COLO668 (cell line): ENCODE data around the gene CNNM4.

ENCODE experiments used
- DNase-seq: peaks from one replicate; lab custom pipeline; 2025; ENCODE audit not compliant: unreplicated experiment; lab: John Stamatoyannopoulos, UW

Gene CNNM4

DNA sequence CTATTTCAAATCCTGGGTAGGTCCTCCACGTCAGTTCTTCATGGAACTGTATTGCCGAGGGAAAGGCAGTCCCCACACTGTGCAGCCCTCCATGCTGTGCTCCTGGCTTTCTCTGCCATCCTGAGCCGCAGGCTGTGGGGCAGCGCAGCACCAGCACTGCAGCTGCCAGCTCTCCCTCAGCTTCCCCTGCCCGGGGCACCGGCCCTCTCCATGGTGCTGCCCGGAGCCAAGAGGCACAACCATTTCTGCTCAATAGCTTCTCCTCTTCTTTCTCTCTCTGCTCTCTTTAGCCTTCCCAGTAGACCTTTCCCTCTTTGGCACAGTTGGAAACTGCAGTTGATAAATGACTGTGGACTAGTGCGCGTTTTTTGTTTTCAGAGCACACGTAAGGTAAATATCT lies 71.0 kb downstream of the CNNM4 start:
- no peak for DNase-seq

DNA sequence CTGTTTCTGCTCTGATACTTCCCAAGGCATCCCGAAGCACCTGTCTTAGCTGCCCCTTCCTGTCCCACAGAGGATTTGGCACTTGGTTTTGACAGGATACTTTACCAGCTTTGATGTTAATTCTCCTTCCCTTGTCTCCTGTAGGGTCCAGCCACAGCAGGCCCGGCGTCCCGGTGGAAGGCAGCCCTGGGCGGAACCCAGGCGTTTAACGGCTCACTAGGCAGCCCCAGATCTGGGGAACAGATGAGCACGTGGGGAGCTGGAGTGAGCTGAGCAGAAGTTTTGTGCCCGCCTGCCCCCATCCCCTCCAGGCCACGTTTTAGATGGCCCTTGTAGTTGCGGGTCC lies 71.7 kb downstream of the CNNM4 start:
- no peak for DNase-seq

DNA sequence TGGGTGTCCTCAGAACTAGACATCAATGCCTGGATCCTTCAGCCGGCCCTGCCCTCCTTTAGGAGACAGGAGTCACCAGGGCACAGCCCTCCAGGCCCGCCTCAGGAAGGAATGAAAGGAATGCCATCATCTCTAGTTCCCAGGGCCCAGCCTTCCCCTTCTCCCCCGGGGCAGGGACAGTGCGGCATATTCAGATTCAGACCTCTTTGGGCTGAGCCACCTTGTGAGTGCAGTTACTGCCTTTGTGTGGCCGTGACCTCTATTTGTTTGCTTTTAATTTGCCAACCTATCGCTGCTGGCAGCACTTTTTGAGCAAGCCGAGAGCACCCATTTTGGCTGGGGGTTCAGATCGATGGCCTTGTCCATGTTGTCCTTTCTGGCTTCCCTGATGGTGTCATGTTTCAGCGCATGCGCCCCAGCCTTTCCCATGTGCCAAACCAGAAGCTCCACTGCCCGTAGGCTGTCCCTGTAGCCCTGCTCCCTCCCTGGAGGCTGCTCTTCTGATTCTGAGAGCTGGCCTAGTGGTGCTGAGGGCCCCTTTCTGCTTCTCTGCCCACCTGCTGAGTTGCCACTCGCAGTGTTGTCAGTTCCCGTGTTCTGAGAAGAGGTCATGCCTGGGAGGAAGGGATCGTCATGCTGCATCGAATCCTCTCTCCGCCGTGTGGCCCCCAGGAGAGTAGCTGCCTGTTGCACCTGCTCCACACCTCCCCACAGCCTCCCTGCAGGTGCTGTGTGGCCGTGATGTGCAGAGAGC lies 72.2 kb downstream of the CNNM4 start:
- DNase-seq = peak; percentile 97

DNA sequence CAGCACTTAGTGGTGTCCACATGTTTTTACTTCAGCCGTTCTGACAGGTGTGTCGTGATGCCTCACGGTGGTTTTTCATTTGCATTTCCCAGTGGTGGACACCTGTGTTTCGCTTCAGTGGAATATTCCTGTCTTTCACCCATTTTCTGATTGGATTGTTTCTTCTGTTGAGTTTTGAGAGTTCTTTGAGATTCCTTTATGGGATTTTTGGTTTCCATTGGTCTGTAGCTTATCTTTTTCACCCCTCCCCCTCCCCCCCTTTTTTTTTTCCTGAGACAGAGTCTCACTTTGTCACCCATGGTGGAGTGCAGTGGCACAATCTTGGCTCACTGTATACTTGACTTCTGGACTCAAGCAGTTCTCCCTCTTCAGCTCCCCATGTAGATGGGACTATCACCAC lies 75.1 kb downstream of the CNNM4 start:
- no peak for DNase-seq

DNA sequence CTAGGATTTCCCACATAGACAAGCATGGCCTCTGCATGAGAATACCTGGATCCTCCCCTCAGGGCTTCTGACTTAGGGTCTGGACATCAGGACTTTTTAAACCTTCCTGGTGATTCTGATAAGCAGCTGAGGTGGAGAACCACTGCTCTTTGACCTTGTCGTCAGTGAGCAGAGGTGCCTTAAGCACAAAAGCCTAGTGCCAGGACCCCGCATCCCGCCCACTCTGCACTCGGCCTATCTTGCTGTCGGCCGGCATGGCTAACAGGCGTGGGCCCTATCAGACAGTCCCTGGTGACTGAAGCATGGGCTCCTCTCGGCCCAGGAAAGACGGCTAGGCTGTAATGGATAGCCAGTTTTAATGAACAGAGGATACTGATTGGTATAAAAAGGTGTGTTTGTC lies 76.9 kb downstream of the CNNM4 start:
- no peak for DNase-seq

DNA sequence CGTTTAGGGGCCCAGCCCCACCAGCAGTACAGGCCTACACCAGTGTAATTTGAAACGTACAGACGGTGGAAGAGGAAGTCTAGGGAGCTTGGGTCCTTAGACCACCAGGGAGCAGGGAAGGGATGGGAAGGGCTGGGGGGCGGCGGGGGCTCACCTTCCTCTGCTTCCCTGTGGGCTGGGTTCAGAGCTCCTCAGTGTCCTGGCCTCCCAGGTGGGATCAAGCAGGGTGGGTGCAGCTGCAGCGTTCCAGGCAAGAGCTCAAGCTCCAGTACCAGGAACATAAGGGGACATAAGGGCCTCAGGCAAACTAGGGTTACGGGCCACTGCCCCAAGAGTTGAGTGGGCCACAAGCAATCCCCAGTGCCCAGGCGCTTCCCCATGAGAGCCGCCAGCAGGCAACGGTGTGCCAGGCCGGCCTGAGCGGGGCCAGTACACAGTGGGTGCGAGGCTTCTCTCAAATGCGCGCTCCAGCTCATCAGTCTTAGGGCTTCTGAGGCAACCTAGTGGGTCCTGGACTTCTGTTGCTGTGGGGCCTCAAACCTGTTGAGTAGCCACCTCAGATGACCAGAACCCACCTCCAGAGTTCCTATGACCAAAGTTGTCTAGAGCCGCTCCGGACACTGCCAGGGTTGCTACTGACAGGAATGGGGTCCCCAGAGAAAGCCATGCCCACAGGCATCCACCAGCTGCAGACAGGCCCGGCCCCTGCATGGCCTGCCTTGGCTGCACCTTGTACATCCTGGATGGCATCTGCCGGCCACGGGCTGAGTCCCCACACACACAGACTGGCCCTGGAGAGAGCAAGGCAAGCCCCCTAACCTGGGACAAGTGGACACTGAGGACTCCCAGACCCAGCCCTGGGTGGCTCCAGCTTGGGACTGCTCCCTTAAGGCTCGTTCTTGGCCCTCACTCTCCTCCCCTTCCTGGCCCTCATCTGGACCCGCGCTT lies 77.9 kb downstream of the CNNM4 start:
- no peak for DNase-seq

DNA sequence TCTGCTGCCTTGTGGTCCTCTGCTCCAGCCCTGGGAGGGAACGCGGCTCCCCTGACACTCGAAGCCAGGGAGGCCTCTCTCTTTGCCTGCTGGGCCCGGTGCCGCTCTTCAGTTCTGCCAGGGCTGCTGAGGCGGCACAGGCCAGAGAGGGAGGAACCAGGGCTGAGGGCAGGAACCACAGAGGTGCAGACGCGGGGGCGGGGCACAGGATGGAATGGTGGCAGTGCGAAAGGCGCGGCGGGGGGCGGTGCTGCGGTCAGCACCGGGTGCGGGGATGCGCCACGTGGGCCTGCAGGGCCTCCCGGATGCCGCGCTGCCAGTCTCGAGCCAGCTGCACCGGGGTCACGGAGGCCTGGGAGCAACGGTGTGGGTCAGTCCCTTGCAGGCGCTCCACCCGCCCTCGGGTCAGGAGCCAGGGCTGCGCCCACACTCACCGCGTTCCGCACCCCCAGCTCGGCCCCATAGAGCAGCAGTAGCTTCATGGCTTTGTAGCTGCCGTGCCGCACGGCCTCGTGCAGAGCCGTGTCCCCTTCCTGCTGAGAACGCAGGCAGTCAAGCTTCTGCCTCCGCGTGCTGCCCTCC lies 78.7 kb downstream of the CNNM4 start:
- no peak for DNase-seq

DNA sequence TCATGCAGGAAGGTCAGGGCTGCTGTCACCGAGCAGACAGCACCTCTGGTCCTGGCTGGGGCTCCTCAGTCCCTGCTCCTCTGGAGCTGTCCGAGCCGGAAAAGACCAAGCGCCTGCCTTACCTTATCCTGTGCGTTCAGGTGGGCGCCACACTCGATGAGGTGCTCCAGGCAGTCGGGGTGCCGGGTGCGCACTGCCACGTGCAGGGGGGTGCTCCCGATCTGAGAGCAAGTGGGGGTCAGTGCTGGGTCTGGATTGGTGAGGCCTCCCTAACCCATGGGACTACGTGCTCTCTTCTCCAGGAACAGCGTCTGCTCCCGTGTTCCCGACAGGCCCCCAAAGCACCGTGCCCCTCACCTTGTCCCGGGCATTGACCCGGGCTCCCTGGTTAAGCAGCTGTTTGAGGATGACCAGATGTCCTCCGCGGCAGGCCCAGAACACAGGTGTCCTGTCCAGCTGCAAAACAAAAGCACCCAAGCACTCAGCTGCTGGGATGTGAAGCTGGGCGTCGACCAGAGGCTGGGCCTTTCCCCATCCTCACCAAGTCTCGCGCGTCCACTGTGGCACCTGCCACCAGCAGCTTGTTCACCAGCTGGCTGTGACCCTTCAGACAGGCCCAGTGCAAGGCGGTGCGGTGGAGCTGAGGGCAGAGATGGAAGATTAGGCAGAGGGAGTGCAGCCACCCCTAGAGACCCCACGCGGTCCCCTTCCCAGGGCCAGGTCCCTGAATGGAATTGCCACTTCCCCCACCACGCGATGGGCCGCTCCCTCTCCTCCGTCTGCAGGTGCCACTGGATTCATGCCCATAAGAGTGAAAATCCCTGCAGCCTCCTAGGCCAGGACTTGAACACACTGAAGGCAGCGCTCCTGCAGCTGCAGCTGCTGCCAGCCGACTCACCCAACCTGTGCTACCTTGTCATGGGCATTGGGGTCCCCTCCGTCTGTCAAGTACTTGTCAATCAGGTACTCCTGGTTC lies 79.5 kb downstream of the CNNM4 start:
- peak; percentile 55 for DNase-seq

DNA sequence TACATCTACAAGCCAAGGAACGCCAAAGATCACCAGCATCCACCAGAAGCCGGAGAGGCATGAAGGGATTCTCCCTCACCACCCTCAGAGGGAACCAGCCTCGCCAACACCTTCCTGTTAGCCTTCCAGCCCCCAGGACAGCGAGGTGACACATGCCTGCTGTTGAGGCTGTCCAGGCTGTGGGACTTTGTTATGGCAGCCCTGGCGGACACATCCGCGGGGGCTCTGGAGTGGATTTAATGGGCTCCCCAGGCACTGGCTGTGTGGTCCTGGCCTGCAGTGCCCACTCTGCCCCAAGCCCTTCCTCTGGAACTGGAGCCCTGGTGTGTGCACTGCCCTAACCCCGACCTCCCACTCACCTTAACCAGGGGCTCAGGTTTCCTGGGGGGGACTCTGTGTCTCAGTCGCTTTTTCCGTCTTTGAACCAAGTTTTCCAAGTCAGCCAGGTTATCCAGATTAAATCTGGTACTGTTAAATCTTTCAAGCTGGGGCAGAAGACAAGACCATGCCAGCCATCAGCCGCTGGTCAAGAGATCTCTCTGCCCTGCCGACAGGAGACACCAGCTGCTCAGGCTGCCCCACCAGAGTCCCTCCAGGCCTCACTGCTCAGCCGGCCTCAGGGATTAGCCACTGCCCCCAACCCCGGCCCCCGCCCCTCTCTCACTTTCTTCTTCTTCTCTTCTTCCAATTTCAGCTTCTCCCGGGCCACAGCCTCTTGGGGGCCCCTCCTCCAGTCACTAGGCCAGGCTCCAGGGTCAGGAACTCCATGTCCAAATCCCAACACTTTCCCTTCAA lies 81.2 kb downstream of the CNNM4 start:
- no peak for DNase-seq

DNA sequence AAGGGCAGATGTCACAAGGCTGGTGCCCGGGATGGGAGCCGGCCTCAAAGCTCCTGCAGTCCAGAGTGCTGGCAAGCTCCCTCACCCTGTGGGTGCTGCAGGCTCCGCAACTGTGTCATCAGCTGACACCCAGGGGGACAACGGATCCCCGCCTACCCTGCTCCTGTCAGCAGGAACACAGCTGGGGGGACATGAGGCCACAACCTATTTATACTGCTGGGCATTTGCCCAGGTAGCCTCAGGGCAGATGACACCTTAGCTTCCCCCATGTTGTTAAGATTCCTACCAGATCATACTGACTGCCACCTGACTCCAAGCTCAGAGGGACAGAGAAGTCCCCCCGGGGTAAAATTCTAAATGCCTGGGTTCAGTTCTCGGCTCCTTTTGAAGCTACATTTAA lies 81.9 kb downstream of the CNNM4 start:
- DNase-seq = no peak

DNA sequence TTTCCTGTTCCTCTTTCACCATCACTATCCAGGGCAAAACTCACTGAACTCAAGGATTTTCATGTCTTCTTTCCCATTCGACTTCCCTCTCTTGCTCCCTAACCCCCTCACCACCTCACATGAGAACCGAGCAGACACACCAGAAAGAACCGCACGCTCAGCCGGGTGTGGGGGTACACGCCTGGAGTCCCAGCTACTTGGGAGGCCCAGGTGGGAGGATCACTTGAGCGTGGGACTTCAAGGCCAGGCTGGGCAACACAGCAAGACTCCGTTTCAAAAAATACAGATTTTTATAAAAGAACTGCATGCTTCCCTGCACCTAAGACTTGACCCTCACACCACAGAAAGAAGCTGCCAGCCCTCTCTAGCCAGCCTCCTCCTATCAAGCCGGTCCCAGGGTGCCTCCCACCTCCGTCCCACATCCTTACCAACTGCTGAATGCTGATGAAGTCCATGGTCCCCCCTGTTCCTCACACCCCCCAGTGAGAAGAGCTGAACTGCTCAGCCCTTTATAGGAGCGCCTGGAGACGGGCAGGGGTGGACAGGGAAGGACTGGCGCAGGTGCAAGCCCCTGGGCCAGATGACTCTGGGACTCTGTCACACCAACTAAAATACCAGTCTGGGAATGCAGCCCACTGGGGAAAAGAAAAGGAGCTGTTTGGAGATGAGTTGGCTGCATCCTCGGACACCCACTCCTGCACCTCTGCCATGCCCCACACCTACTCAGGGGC lies 83.0 kb downstream of the CNNM4 start, which contains the start of gene ANKRD23:
ANKRD23 (minus strand) TSS at position 484 of the 731 bp plus-strand sequence; CDS start at position 455, 29 bp downstream.
- DNase-seq = no peak

DNA sequence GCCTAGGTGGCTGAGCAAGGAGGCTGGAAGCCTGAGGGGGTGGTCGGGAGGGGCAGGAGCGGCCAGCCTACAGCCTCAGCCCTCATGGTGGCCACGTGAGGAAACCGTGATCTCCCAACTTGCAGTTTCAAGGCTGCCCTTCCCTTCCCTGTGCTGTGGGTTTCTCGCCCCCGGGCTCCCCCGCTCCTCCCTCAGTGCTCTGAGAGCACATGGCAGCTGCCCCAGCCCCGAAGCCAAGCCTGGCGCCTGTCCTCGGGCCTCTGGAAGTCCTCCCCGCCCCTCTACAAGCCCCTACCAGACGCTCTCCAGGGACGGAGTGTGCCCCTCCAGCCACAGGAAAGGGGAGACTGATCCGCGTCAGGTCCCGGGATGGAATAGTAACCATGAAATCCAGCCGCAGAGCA lies 83.7 kb downstream of the CNNM4 start:
- DNase-seq = no peak

DNA sequence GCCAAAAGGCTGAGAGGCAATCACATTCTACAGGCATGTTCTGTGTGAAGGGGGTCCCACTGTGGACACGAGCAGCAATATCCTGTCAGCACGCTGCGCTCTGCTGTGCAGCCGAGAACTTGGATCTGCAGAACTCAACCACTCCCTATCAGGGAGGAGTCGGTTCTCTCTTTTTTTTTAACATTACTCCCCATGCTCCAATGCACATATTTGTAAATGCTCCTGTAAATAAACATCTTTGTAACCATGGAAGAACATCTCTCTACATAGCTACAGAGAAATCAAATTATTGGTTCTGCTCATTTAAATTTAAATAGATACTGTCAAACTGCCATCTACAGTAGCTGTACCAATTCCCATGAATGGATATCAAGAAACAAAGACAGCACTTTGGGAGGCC lies 86.1 kb downstream of the CNNM4 start:
- DNase-seq = no peak

DNA sequence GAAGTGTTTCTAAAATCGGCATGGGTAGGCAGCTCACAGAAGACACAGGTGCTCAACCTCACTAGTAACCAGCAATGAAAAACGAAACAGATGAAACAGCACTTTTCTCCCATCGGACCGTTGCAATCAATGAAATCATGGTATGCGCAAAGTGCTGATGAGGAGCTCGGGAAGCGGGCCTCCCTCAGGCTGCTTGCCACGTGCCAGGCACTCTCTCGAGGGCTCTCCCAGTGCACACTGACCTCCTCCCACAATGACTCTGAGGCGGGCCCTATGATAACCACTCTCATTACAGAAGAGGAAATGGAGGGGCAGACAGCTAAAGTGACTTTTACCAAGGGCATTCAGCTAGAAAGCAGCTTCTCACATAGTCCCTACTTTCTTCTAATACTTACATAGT lies 86.9 kb downstream of the CNNM4 start:
- no peak for DNase-seq

DNA sequence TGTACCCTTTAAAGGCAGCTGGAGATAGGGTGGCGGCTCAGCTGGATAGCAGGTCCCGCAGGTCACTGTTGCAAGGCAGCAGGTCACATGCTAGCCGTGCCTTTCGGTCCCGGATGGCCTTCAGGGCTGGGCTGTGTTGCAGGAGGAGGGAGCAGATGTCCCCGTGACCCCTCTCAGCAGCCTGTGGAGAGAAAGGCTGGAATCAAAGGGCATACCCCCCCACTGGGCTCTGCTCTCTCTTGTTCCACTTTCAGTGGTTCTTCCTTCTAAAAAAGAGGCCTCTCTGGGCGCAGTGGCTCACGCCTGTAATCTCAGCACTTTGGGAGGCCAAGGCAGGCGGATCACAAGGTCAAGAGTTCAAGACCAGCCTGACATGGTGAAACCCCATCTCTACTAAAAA lies 87.6 kb downstream of the CNNM4 start:
- no peak for DNase-seq

DNA sequence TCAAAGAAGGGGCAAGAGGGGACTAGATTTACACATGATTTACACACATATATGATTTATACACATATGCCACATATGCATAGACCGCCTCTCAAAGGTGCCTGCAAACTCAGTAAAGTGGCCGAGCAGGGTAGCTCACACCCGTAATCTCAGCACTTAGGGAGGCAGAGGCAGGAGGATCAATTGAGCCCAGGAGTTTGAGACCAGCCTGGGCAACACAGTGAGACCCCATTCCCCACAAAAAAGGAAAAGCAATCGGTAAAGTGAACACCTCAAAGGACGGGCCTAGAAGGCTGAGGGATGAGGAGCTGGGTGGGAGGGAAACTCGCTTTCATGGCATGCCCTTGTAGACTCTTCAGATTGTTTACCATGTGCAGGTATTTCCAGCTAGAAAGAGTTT lies 92.0 kb downstream of the CNNM4 start:
- no peak for DNase-seq

DNA sequence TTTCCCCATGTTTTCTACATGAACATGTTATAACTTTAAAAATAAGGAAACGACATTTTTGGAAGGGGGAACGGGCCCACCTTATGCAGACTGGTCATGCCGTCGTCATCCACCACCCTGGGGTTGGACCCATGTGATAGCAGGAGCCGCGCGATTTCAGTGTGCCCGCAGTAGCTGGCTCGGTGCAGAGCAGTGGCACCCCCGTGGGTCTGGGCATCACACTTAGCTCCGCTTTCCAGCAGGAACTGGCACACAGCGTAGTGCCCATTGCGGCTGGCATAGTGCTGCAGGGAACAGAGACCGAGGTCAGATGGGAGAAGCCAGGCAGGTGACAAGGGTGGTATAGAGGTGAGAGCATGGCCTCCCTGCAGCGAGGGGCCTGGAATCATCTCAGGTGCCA lies 92.6 kb downstream of the CNNM4 start:
- no peak for DNase-seq

DNA sequence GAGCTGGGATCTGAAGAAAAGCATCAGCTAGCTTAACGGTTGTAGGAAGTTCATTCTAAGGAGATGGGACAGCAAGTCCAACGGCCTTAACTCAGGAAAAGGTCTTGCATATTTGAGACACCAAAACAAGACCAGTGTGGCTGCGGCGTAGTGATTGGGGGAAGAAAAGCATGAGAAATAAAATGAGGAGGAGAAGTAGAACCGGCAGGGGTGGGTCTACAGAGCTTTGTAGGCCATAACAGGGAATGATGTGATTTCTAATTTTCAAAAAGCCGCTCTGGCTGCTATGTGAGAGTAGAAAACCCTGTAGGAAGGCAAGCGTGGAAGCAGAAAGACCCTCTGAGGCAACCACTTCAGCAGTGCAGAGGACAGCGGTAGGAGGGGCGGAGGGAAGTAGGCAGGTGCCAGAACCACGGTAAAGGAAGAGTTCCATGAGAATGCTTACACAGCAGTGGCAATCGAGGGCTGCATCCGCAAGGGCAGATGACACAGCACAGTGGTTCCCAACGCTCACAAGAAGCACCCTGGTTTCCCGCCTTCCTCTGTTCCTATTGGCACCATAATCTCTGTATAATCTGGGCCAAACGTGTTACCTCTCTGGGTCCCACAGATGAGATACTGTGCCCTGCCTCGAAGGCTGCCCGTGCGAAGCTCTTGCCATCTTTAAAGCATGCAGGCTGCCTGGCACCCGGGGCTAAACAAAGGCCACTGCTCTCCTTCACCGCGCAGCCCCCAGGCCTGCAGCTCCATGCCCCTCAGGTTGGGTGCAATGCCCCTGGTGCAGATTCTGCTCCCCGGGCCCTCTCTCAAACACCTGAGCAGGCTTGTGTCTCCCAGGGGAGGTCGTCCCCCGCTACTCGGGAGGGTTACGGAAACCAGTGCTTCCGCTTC lies 96.3 kb downstream of the CNNM4 start:
- peak; percentile 51 for DNase-seq
